Measurements from ENCODE around the gene THSD4.

The THSD4 gene

GRCh38 chr15:71565631-71566160 is 450.4 kb downstream of the THSD4 start:
- no peak for DNase-seq (ENCODE audit: low read depth in 1 of 2, low spot score in 1 of 2)
- peaks cover 2% of the 10 kb centered on the region for H3K27me3 ChIP-seq (ENCODE audit: insufficient read depth, poor library complexity, severe bottlenecking)
- H3K4me3 ChIP-seq (replicated peaks; ENCODE audit: insufficient read depth, low read length), result no peak overlapping the region
- no peak overlapping the region for H3K27ac ChIP-seq (replicated peaks)
- TF ChIP-seq SPI1 (IDR thresholded peaks at IDR 0.05; ENCODE audit: borderline replicate concordance, low read depth), result no peak
- TF ChIP-seq CTCF (IDR thresholded peaks at IDR 0.05; ENCODE audit: insufficient read depth, low read length), result no peak

- no peak overlapping the region for H3K4me3 ChIP-seq (replicated peaks; ENCODE audit: insufficient read depth, low read length)
- TF ChIP-seq SPI1 (IDR thresholded peaks at IDR 0.05; ENCODE audit: borderline replicate concordance, low read depth) (no peak), POLR2AphosphoS5 (IDR thresholded peaks at IDR 0.05; ENCODE audit: low read depth) (no peak), GABPA (IDR thresholded peaks at IDR 0.05; ENCODE audit: low read depth) (no peak), CTCF (IDR thresholded peaks at IDR 0.05; ENCODE audit: insufficient read depth, low read length) (no peak), REST (IDR thresholded peaks at IDR 0.05; ENCODE audit: insufficient replicate concordance, low read depth) (no peak)
- H3K27ac ChIP-seq (replicated peaks), result no peak overlapping the region
- no peak for DNase-seq (ENCODE audit: low read depth in 1 of 2, low spot score in 1 of 2)
- peaks cover 2% of the 10 kb centered on the region for H3K27me3 ChIP-seq (ENCODE audit: insufficient read depth, poor library complexity, severe bottlenecking)
Observed at GRCh38 chr15:71566226-71566625, 451.0 kb downstream of the THSD4 start.

GRCh38 chr15:71567173-71567572 is 451.9 kb downstream of the THSD4 start:
- DNase-seq (ENCODE audit: low read depth in 1 of 2, low spot score in 1 of 2), result no peak

More at GRCh38 chr15:71567173-71567572, 451.9 kb downstream of the THSD4 start:
- Histone ChIP-seq H3K27ac (replicated peaks) (no peak overlapping the region), H3K27me3 (ENCODE audit: insufficient read depth, poor library complexity, severe bottlenecking) (peaks cover 2% of the 10 kb centered on the region), H3K4me3 (replicated peaks; ENCODE audit: insufficient read depth, low read length) (no peak overlapping the region)
- no peak for TF ChIP-seq SPI1 (IDR thresholded peaks at IDR 0.05; ENCODE audit: borderline replicate concordance, low read depth)
- TF ChIP-seq GABPA (IDR thresholded peaks at IDR 0.05; ENCODE audit: low read depth), result no peak
- TF ChIP-seq CTCF (IDR thresholded peaks at IDR 0.05; ENCODE audit: insufficient read depth, low read length), result no peak
- TF ChIP-seq POLR2AphosphoS5 (IDR thresholded peaks at IDR 0.05; ENCODE audit: low read depth), result no peak
- TF ChIP-seq REST (IDR thresholded peaks at IDR 0.05; ENCODE audit: insufficient replicate concordance, low read depth), result no peak

Data from HL-60 (cell line).